HS-27A (cell line): ENCODE results near the gene MARCHF3.
"Not testable (repeated sequence)": the region's sequence is repeated elsewhere in the genome, so short reads cannot be mapped to it uniquely, and the experiment has no call there.

ENCODE experiments used
- DNase-seq: peaks from one replicate; pipeline ENCODE4 v3.0.0-alpha.2; 2012; ENCODE audit warnings: low read depth, missing footprints

The MARCHF3 gene

GRCh38 chr5:127030259-127031146 lies at the start of gene MARCHF3:
Gene MARCHF3 (minus strand): TSS chr5:127030558. CDS start chr5:126918171, 112,387 bp downstream.
- peak; percentile 64 for DNase-seq

DNA sequence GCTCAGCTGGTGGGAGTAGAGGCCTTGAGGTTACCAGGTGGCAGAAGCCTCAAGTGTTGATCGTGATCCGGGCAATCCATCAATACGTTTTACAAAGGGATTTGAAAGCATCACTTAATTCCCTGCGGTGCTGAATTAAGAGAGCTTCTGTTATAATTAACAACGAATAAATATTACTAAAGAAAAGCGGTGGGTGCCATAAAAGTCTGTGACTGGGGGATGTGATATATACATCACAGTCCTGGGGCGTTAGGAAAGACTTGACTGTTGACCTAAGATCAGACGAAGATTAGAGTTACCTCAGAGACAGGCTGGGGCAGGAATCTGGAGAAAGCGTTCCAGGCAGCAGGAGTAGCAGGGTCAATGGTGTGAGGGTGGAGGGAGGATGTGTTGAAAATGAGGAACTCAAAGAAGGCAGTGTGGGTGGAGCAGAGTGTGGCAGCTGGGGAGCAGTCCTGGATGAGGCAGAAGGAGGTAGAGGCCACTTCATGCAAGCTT lies 49.7 kb upstream of the MARCHF3 start:
- DNase-seq = no peak

- DNase-seq = no peak
Measured at GRCh38 chr5:127077366-127077765, 47.0 kb upstream of the MARCHF3 start.

- DNase-seq = no peak
Measured at GRCh38 chr5:127076315-127077129, 46.2 kb upstream of the MARCHF3 start.

- no peak for DNase-seq
Measured at GRCh38 chr5:127074466-127074865, 44.1 kb upstream of the MARCHF3 start.

- DNase-seq = no peak
Measured at GRCh38 chr5:127072861-127073846, 42.8 kb upstream of the MARCHF3 start, which contains the start of gene C5orf63. Gene C5orf63 (minus strand): TSS chr5:127073502. CDS start chr5:127058995, 14,507 bp downstream.

- DNase-seq = no peak
Measured at GRCh38 chr5:127070243-127070642, 39.9 kb upstream of the MARCHF3 start.

DNA sequence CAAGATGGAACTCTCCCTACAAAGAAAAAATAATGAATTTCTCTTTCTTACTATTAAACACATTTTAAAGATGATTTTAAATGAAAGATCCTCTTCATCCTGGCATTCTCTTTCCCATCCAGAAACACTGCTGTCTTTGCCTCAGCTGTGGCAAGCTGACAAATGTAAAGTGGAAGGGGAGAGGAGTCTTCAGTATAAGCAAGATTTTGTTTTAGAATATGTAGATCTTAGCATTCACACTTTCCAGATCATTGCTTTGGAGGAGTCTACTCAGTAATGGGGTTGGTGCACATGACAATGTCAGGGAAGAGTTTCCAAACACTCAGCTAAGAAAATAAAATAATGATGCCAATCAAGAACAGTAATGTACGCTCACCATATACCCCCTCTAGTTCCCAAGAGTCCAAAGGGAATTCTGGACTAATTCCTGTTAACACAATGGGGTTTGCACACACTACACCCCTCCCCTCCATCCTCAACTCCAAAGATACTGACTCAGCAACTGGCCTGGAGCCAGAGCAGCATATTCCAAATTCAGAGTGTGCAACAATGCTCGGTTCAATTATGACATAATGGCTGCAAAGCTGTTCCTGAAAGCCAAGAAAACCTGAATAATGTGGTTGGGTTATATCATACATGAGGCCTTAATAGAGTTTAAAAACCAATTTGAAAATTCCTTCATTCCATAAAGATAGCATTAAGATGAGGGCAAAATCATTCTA lies 38.3 kb upstream of the MARCHF3 start:
- no peak for DNase-seq

GRCh38 chr5:127066721-127067120 lies 36.4 kb upstream of the MARCHF3 start:
- DNase-seq = no peak

- no peak for DNase-seq
Measured at GRCh38 chr5:127064253-127064840, 34.0 kb upstream of the MARCHF3 start.

GRCh38 chr5:127063257-127063913 lies 33.0 kb upstream of the MARCHF3 start:
- no peak for DNase-seq

GRCh38 chr5:127061956-127062355 lies 31.6 kb upstream of the MARCHF3 start:
- DNase-seq = no peak

DNA sequence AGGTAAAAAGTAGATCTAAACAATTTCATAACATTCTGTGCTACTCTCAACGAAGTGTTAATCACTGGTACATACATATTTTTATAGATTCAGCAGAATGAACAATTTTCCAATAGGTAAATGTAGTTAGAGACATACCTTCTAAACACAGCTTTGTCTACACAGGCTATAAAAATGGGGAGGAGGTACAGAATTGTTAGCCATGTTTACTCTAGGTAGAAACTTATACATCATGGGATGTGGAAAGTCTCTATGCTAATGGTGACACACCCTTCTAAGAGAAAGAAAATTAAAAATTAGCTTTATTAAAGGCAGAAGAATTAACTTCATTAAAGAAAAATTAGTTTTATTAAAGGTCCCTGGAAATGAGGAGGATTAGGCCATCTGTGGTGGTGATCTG lies 31.2 kb upstream of the MARCHF3 start:
- DNase-seq = no peak

- DNase-seq = no peak
Measured at GRCh38 chr5:127060470-127060985, 30.2 kb upstream of the MARCHF3 start.

GRCh38 chr5:127056896-127057295 lies 26.5 kb upstream of the MARCHF3 start:
- DNase-seq = no peak

DNA sequence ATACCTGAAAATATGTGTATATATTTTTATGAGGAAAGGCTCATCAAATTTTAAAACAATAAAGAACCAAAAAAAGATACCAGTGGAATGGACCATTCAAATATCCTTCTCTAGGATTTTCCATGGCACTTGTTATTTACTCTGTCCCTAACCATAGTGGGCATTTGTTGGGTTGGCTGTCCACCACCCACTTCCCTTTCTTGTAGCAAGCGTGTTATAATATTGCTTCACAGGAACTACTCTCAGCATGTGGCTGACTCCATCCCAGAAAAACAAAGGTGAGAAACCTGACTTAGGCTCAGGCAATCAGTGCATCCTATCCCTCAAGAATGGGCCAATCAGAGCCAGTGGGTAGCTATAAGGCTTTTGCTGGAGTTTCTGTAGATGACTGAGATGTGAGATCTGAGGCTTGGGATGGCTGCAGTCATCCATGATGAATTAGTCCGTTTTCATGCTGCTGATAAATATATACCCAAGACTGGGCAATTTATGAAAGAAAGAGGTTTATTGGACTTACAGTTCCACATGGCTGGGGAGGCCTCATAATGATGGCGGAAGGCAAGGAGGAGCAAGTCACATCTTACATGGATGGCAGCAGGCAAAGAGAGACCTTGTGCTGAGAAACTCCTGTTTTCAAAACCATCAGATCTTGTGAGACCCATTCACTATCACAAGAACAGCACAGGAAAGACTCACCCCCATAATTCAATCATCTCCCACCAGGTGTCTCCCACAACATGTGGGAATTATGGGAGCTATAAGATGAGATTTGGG lies 25.7 kb upstream of the MARCHF3 start:
- DNase-seq = no peak

DNA sequence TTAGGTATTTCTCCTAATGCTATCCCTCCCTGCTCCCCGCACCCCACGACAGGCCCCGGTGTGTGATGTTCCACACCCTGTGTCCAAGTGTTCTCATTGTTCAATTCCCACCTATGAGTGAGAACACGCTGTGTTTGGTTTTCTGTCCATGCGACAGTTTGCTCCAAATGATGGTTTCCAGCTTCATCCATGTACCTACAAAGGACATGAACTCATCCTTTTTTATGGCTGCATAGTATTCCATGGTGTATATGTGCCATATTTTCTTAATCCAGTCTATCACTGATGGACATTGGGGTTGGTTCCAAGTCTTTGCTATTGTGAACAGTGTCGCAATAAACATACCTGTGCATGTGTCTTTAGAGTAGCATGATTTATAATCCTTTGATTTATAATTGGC lies 23.2 kb upstream of the MARCHF3 start:
- DNase-seq = not testable (repeated sequence)

GRCh38 chr5:127053049-127053448 lies 22.7 kb upstream of the MARCHF3 start:
- DNase-seq = no peak

GRCh38 chr5:127051591-127051990 lies 21.2 kb upstream of the MARCHF3 start:
- no peak for DNase-seq
